Suprapubic skin (tissue), 3 donors: ENCODE results near the gene KBTBD2.

Source experiments
- CTCF ChIP-seq, 2 donors: fragments of 200-600 bp in 1 of 2; fragments of 450-650 bp in 1 of 2; sonication (generic) in 1 of 2; IDR thresholded peaks; one replicate each; pipeline ENCODE4 v1.5.1; 2016 to 2019; ENCODE audit warnings: antibody characterized with exemption in 2 of 2, mild to moderate bottlenecking in 1 of 2, moderate library complexity in 1 of 2
- POLR2A ChIP-seq, 2 donors: fragments of 450-650 bp; IDR thresholded peaks; one replicate each; pipeline ENCODE4 v1.6.1; 2017; ENCODE audit warnings: antibody characterized with exemption in 2 of 2, mild to moderate bottlenecking in 2 of 2, moderate library complexity in 2 of 2

GRCh38 chr7:32896564-32897347 is 5.2 kb upstream of the KBTBD2 start:
- TF ChIP-seq CTCF (IDR thresholded peaks at IDR 0.05), result no peak
- TF ChIP-seq POLR2A (IDR thresholded peaks at IDR 0.05), result no peak
